Neural progenitor cell (in vitro differentiated cells): ENCODE results near the gene KLK14. TPM values are rescaled to one million over a fixed set of nuclear protein-coding genes. Genes with fewer than 3 reads are reported as not detected.

Experiments
- DNase-seq: peaks from one replicate; pipeline ENCODE4 v3.0.0-alpha.2; 2016; ENCODE audit warnings: low spot score
- H2AFZ ChIP-seq: fragments of 200-600 bp; sonication (generic); replicated peaks from 2 replicates; pipeline ENCODE4 v1.6.1; 2016; ENCODE audit warnings: antibody characterized with exemption
- H3F3A ChIP-seq: fragments of 200-600 bp; sonication (generic); 2 replicates; pipeline ENCODE4 v1.6.1; 2016; ENCODE audit warnings: antibody characterized with exemption, low read depth
- H3K27ac ChIP-seq: fragments of 200-600 bp; sonication (generic); 2 replicates; pipeline ENCODE4 v1.5.1; 2016; ENCODE audit warnings: mild to moderate bottlenecking
- H3K27me3 ChIP-seq: fragments of 200-600 bp; sonication (generic); 2 replicates; pipeline ENCODE4 v1.6.1; 2016; ENCODE audit warnings: mild to moderate bottlenecking, moderate library complexity
- H3K36me3 ChIP-seq: fragments of 200-600 bp; sonication (generic); 2 replicates; pipeline ENCODE4 v1.5.1; 2016
- H3K4me1 ChIP-seq: fragments of 200-600 bp; sonication (generic); 2 replicates; pipeline ENCODE4 v1.6.1; 2016; ENCODE audit warnings: mixed run types
- H3K4me2 ChIP-seq: fragments of 200-600 bp; sonication (generic); 2 replicates; pipeline ENCODE4 v1.6.1; 2016
- H3K4me3 ChIP-seq: fragments of 200-600 bp; sonication (generic); 2 replicates; pipeline ENCODE4 v1.5.1; 2016
- H3K79me2 ChIP-seq: fragments of 200-600 bp; sonication (generic); 2 replicates; pipeline ENCODE4 v1.6.1; 2016; ENCODE audit warnings: low read depth
- H3K9ac ChIP-seq: fragments of 200-600 bp; sonication (generic); 2 replicates; pipeline ENCODE4 v1.6.1; 2016
- H3K9me3 ChIP-seq: fragments of 200-600 bp; sonication (generic); 2 replicates; pipeline ENCODE4 v1.5.1; 2016; ENCODE audit warnings: low read depth
- H4K20me1 ChIP-seq: fragments of 200-600 bp; sonication (generic); 2 replicates; pipeline ENCODE4 v1.6.1; 2016; ENCODE audit warnings: low read depth
- H3K27ac Mint-ChIP-seq: 3 replicates; pipeline ENCODE4 v1.8.0; 2021; ENCODE audit warnings: mixed read lengths
- H3K27me3 Mint-ChIP-seq: 2 replicates; pipeline ENCODE4 v1.8.0; 2022; ENCODE audit warnings: low read depth, mild to moderate bottlenecking, inconsistent platforms, moderate library complexity, mixed read lengths; ENCODE audit not compliant: insufficient read depth
- H3K36me3 Mint-ChIP-seq: 3 replicates; pipeline ENCODE4 v1.8.0; 2021; ENCODE audit warnings: mixed read lengths
- H3K4me1 Mint-ChIP-seq: 3 replicates; pipeline ENCODE4 v1.8.0; 2021; ENCODE audit warnings: mixed read lengths
- H3K4me3 Mint-ChIP-seq: 3 replicates; pipeline ENCODE4 v1.8.0; 2021; ENCODE audit warnings: mild to moderate bottlenecking, moderate library complexity, mixed read lengths
- H3K9me3 Mint-ChIP-seq: 3 replicates; pipeline ENCODE4 v1.8.0; 2020; ENCODE audit warnings: mixed read lengths
- CTCF ChIP-seq: fragments of 200-600 bp; sonication (generic); IDR thresholded peaks from 2 replicates; pipeline ENCODE4 v1.5.1; 2017; ENCODE audit warnings: antibody characterized with exemption, mild to moderate bottlenecking
- EZH2 ChIP-seq: fragments of 200-600 bp; sonication (generic); IDR thresholded peaks from 2 replicates; pipeline ENCODE4 v1.6.1; 2017; ENCODE audit warnings: antibody characterized with exemption, mild to moderate bottlenecking, moderate library complexity
- EZH2phosphoT487 ChIP-seq: fragments of 200-600 bp; sonication (generic); IDR thresholded peaks from 2 replicates; pipeline ENCODE4 v1.6.1; 2017; ENCODE audit warnings: antibody characterized with exemption
- total RNA-seq: library from RNA; depleted of rRNA; stranded (reverse); fragments of >200 nt; gene quantifications from 2 replicates; pipeline ENCODE4 v1.2.3, GENCODE V29; 2015; ENCODE audit warnings: low replicate concordance

KLK14 gene
- total RNA-seq, 1 donor from 2014 or later: not detected

- no peak overlapping the region for H3K27ac ChIP-seq
- no peaks in the 10 kb centered on the region for H3K36me3 ChIP-seq
- H3K9me3 ChIP-seq: no peaks in the 10 kb centered on the region
- H2AFZ ChIP-seq: no peak overlapping the region
- H3F3A ChIP-seq: no peaks in the 10 kb centered on the region
- Mint-ChIP-seq H3K4me1 (peaks cover 3% of the 10 kb centered on the region), H3K27ac (no peak overlapping the region), H3K9me3 (no peaks in the 10 kb centered on the region), H3K36me3 (no peaks in the 10 kb centered on the region), H3K4me3 (no peak overlapping the region), H3K27me3 (peaks cover 6% of the 10 kb centered on the region)
- no peak overlapping the region for H3K9ac ChIP-seq
- no peak overlapping the region for H3K4me3 ChIP-seq
- H3K79me2 ChIP-seq: no peaks in the 10 kb centered on the region
- no peaks in the 10 kb centered on the region for H4K20me1 ChIP-seq
- no peak overlapping the region for H3K4me2 ChIP-seq
- no peaks in the 10 kb centered on the region for H3K4me1 ChIP-seq
- H3K27me3 ChIP-seq: no peaks in the 10 kb centered on the region
- DNase-seq: no peak
- no peak for TF ChIP-seq EZH2
- no peak for TF ChIP-seq EZH2phosphoT487
- no peak for TF ChIP-seq CTCF
Measured at GRCh38 chr19:51127755-51128154, 45.1 kb upstream of the KLK14 start.

- H3K4me2 ChIP-seq: no peak overlapping the region
- H3K4me3 ChIP-seq: no peak overlapping the region
- H3K4me1 ChIP-seq: no peaks in the 10 kb centered on the region
- H3K27me3 Mint-ChIP-seq: peaks cover 7% of the 10 kb centered on the region
- no peak overlapping the region for H3K27ac Mint-ChIP-seq
- no peaks in the 10 kb centered on the region for H3K9me3 ChIP-seq
- DNase-seq: no peak
- peaks cover under 1% of the 10 kb centered on the region for H3K4me1 Mint-ChIP-seq
- no peaks in the 10 kb centered on the region for H3K9me3 Mint-ChIP-seq
- no peak overlapping the region for H3K4me3 Mint-ChIP-seq
- no peak for TF ChIP-seq EZH2
- TF ChIP-seq CTCF: no peak
- no peak for TF ChIP-seq EZH2phosphoT487
- no peaks in the 10 kb centered on the region for H3F3A ChIP-seq
- no peak overlapping the region for H3K27ac ChIP-seq
- H3K79me2 ChIP-seq: no peaks in the 10 kb centered on the region
- no peaks in the 10 kb centered on the region for H3K27me3 ChIP-seq
- H3K9ac ChIP-seq: peak overlapping the region; percentile 0
- no peaks in the 10 kb centered on the region for H3K36me3 ChIP-seq
- H2AFZ ChIP-seq: no peak overlapping the region
- H4K20me1 ChIP-seq: no peaks in the 10 kb centered on the region
- no peaks in the 10 kb centered on the region for H3K36me3 Mint-ChIP-seq
Measured at GRCh38 chr19:51127032-51127431, 44.3 kb upstream of the KLK14 start.

- no peak overlapping the region for H3K4me2 ChIP-seq
- Mint-ChIP-seq H3K27me3 (peaks cover 8% of the 10 kb centered on the region), H3K4me1 (no peaks in the 10 kb centered on the region), H3K36me3 (no peaks in the 10 kb centered on the region), H3K27ac (no peak overlapping the region), H3K4me3 (no peak overlapping the region), H3K9me3 (no peaks in the 10 kb centered on the region)
- H3F3A ChIP-seq: no peaks in the 10 kb centered on the region
- no peaks in the 10 kb centered on the region for H3K36me3 ChIP-seq
- no peaks in the 10 kb centered on the region for H3K79me2 ChIP-seq
- H3K27ac ChIP-seq: no peak overlapping the region
- H3K4me3 ChIP-seq: no peak overlapping the region
- no peak overlapping the region for H2AFZ ChIP-seq
- no peaks in the 10 kb centered on the region for H3K9me3 ChIP-seq
- H3K27me3 ChIP-seq: no peaks in the 10 kb centered on the region
- no peak overlapping the region for H3K9ac ChIP-seq
- H3K4me1 ChIP-seq: no peaks in the 10 kb centered on the region
- H4K20me1 ChIP-seq: no peaks in the 10 kb centered on the region
- no peak for TF ChIP-seq EZH2phosphoT487
- no peak for TF ChIP-seq EZH2
- TF ChIP-seq CTCF: no peak
- no peak for DNase-seq
Measured at GRCh38 chr19:51125421-51126075, 42.9 kb upstream of the KLK14 start.
